ENCODE data around the gene CAMK1D. TPM values are rescaled to one million over a fixed set of nuclear protein-coding genes. Genes with fewer than 3 reads are reported as not detected.

The CAMK1D gene
- total and polyA plus RNA-seq, 8 donors = 1.4 to 26.9 (median 3.9) TPM

GRCh38 chr10:12465385-12466136, 116.2 kb downstream of the CAMK1D start:
- Histone ChIP-seq H3K27me3 (no peaks in the 10 kb centered on the region), H3K4me3 (no peak overlapping the region), H3K36me3 (no peaks in the 10 kb centered on the region), H3K27ac (no peak overlapping the region), H3K4me1 (no peaks in the 10 kb centered on the region), H3K9me3 (no peaks in the 10 kb centered on the region)
- no peak for TF ChIP-seq CTCF (IDR thresholded peaks at IDR 0.05)
- no peak for DNase-seq
- intact Hi-C loops (cut with DNase I; ENCODE audit: low total_unique reads) = no loop called here
- WGBS, 5 donors = 86 to 92% (median 91%) methylated on average over 9 of the region's 9 CpGs

- Histone ChIP-seq H3K36me3 (no peaks in the 10 kb centered on the region), H3K27ac (no peak overlapping the region), H3K4me1 (no peaks in the 10 kb centered on the region), H3K4me3 (no peak overlapping the region), H3K27me3 (no peaks in the 10 kb centered on the region), H3K9me3 (no peaks in the 10 kb centered on the region)
- DNase-seq = no peak
- TF ChIP-seq EP300 (IDR thresholded peaks at IDR 0.05) = no peak
- TF ChIP-seq CTCF (IDR thresholded peaks at IDR 0.05) = no peak
- TF ChIP-seq POLR2AphosphoS5 (IDR thresholded peaks at IDR 0.05) = no peak
- no peak for TF ChIP-seq POLR2A (IDR thresholded peaks at IDR 0.05)
- WGBS, 5 donors = 75 to 85% (median 81%) methylated on average over 17 of the region's 17 CpGs
- intact Hi-C loops (cut with DNase I; ENCODE audit: low total_unique reads) = no loop called here
Measured at GRCh38 chr10:12466704-12467305, 117.5 kb downstream of the CAMK1D start.

- no peaks in the 10 kb centered on the region for H3K9me3 ChIP-seq
- intact Hi-C loops (cut with DNase I; ENCODE audit: low total_unique reads) = no loop called here
- 88 to 96% (median 93%) methylated on average over 5 of the region's 5 CpGs for WGBS, 5 donors
Measured at GRCh38 chr10:12469345-12469744, 120.0 kb downstream of the CAMK1D start.

GRCh38 chr10:12470719-12471118, 121.4 kb downstream of the CAMK1D start:
- H3K27ac ChIP-seq = no peak overlapping the region
- DNase-seq = no peak
- intact Hi-C loops (cut with DNase I; ENCODE audit: low total_unique reads) = no loop called here
- no peaks in the 10 kb centered on the region for H3K4me1 ChIP-seq
- no peaks in the 10 kb centered on the region for H3K27me3 ChIP-seq
- H3K4me3 ChIP-seq = no peak overlapping the region
- no peaks in the 10 kb centered on the region for H3K36me3 ChIP-seq
- WGBS, 5 donors = 83 to 96% (median 89%) methylated on average over 10 of the region's 10 CpGs
- TF ChIP-seq POLR2A (IDR thresholded peaks at IDR 0.05) (no peak), EP300 (IDR thresholded peaks at IDR 0.05) (no peak), POLR2AphosphoS5 (IDR thresholded peaks at IDR 0.05) (no peak), CTCF (IDR thresholded peaks at IDR 0.05) (no peak)
- H3K9me3 ChIP-seq = no peaks in the 10 kb centered on the region

More at GRCh38 chr10:12469345-12469744, 120.0 kb downstream of the CAMK1D start:
- H3K36me3 ChIP-seq = no peaks in the 10 kb centered on the region
- no peaks in the 10 kb centered on the region for H3K27me3 ChIP-seq
- no peaks in the 10 kb centered on the region for H3K4me1 ChIP-seq
- H3K4me3 ChIP-seq = no peak overlapping the region
- no peak for TF ChIP-seq CTCF (IDR thresholded peaks at IDR 0.05)
- no peak for TF ChIP-seq POLR2AphosphoS5 (IDR thresholded peaks at IDR 0.05)
- TF ChIP-seq POLR2A (IDR thresholded peaks at IDR 0.05) = no peak
- no peak for TF ChIP-seq EP300 (IDR thresholded peaks at IDR 0.05)
- no peak overlapping the region for H3K27ac ChIP-seq
- DNase-seq = no peak

Measured in stomach (tissue), 9 donors.